Retinal pigment epithelial cell (primary cell): Measurements from ENCODE around the gene TRAF2.

Source experiments
- DNase-seq: peaks from one replicate; pipeline ENCODE4 v3.0.0-alpha.2; 2010; ENCODE audit warnings: low read depth
- H3K4me3 ChIP-seq: 2 replicates; pipeline ENCODE4 v1.5.1; 2011; ENCODE audit warnings: mild to moderate bottlenecking, low read length, control low read depth, moderate library complexity
- CTCF ChIP-seq: conservative IDR thresholded peaks from 2 replicates; pipeline ENCODE4 v1.5.1; 2011; ENCODE audit warnings: low read depth, low read length, control low read depth, inconsistent platforms

Gene TRAF2

GRCh38 chr9:136907011-136907914 lies 20.9 kb downstream of the TRAF2 start:
- H3K4me3 ChIP-seq: no peak overlapping the region
- no peak for DNase-seq
- no peak for TF ChIP-seq CTCF

DNA sequence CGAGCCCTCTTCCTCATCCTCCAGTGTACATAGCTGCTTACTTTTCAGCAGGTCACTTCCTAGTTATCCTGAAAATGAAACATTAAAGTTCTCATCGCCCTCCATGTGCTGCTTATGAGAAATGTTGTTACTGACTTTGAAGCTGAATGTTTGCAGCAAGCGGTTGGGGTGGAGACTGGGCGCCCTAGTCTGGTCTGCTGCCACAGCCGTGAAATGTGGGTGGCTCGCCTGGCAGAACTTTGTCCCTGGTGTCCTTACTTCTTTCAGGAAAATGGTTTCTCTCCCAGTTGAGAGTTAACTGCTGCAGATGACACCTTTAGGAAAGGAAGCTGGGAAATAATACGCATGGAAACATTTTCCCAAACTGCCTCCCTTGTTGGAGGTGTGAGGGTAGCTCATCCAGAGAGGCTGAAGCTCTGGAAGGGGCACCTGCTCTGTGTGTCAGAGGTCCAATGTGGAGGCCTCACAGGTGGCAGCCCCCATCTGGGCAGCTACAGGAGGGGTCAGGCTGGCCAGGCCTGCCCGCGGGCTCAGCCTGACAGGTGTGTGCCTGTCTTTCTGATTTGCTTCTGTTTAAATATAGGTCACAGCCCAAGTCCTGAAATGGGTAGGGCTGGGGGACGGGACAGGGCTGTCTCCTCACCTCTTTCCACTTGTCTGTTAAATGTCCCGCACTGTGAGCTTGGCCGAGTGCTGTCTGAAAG lies 24.0 kb downstream of the TRAF2 start:
- no peak for TF ChIP-seq CTCF
- H3K4me3 ChIP-seq: no peak overlapping the region
- no peak for DNase-seq

- no peak overlapping the region for H3K4me3 ChIP-seq
- no peak for DNase-seq
- peak; percentile 3 for TF ChIP-seq CTCF
Observed at GRCh38 chr9:136910901-136911245, 24.6 kb downstream of the TRAF2 start.

DNA sequence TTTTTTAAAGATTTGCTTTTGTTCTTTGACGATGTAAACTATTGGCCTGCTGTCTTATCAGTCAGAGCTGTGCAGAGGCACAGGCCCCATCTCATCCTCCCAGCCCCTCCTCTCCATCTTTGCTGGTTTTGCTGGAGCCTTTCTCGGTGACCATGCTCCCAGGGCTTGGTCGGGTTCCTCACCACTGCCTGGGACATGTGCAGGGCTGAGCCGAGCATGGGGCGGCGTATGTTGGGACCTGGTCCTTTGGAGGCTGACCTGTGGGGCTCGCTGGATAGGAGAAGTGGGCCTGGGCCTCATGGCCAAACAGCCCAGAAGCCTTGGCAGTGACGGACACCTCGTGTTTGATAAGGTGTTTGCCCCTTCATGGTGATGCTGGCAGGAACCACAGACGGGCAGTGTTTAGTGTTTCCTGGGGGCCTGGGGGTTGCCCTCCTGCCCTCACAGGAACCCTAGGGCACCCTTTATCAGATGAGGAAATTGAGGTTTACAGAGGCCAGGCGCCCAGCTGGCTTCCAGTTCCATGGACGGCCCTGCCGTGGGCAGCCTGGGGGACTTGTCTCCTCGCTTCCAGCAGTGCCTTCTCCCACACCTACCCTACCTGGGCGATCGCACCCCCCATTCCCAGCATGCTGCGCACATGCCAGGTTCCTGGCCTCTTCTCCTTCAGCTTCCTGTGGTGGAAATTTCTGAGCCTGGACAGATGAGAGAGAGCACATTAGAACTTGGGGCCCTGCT lies 27.6 kb downstream of the TRAF2 start:
- DNase-seq: no peak
- H3K4me3 ChIP-seq: no peak overlapping the region
- TF ChIP-seq CTCF: no peak

DNA sequence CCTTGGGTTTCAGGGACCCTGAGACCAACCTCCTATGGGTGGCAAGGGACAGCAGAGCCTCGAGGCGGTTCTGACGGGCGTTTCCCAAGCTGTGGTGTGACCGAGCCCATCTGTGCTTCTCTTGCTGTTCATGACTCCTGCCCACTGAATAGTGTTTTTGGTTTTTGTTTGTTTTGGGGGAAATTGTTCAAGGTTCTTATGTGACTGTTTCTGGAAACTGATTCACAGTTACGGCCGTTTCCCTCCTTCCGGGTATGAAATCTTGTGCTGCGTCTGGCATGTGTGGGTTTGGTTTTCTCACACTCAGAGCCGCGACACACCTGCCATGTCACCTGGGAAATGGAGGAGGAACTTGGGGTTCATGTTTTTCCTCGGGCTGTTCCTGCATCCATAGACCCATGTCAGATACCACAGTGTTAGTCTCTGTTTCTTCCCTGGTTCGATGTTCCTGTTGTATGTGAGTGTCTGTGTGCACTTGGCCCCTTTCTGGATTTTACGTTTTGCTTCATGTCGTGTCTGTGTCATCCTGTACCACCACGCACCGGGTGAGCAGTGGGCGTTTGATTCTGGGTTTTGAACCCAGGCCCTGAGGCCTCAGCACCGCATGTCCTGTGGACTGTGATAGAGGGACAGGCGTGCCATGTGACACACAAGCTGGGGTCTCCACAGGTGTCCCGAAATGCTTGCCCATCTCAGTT lies 29.5 kb downstream of the TRAF2 start:
- TF ChIP-seq CTCF: no peak
- no peak overlapping the region for H3K4me3 ChIP-seq

GRCh38 chr9:136916330-136917184 lies 30.2 kb downstream of the TRAF2 start:
- TF ChIP-seq CTCF: no peak
- DNase-seq: no peak
- no peak overlapping the region for H3K4me3 ChIP-seq

More for the DNA sequence above, 29.5 kb downstream of the TRAF2 start:
- DNase-seq: no peak
